Stimulated activated memory B cell treated with anti-CD40 and anti-IgM and Interleukin-4, amounts not matched to agents 10 μg/mL and 1 μg/mL and 100 μg/mL, for 72 hours (primary cell): ENCODE results near the gene MAN2A1.
"Not testable (repeated sequence)": the region's sequence is repeated elsewhere in the genome, so short reads cannot be mapped to it uniquely, and the experiment has no call there.

ENCODE experiments used
- ATAC-seq: fragments of 150-1000 bp; cut with Tn5 transposase; 2 replicates; pipeline ENCODE4 v1.10.0; 2021
- H3K27ac Mint-ChIP-seq: one replicate; pipeline ENCODE4 v1.8.0; 2022; ENCODE audit warnings: mild to moderate bottlenecking, mixed read lengths
- H3K27me3 Mint-ChIP-seq: one replicate; pipeline ENCODE4 v1.8.0; 2022; ENCODE audit warnings: mixed read lengths
- H3K36me3 Mint-ChIP-seq: one replicate; pipeline ENCODE4 v1.8.0; 2022; ENCODE audit warnings: mixed read lengths
- H3K4me1 Mint-ChIP-seq: one replicate; pipeline ENCODE4 v1.8.0; 2022; ENCODE audit warnings: mixed read lengths
- H3K4me3 Mint-ChIP-seq: one replicate; pipeline ENCODE4 v1.8.0; 2022; ENCODE audit warnings: mild to moderate bottlenecking, moderate library complexity, mixed read lengths
- H3K9me3 Mint-ChIP-seq: one replicate; pipeline ENCODE4 v1.8.0; 2022; ENCODE audit warnings: mixed read lengths

Gene MAN2A1

DNA sequence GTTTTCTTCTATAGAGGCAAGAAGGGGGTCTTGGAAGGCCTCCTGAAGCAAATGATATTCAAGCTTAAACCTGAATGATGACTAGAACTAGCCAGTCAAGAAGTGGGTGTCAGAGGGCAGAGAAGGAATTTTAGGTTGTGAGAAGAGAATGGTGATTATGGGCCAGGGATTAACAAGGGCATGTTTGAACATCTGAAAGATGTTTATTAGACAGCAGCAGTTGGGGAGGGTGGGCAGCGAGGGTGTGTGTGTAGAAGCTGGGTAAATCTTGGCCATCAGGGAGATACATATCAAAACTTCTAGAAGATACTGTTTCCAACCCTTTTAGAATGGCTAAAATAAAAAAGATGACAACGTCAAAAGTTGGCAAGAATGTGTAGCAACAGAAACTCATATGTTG is 54.5 kb downstream of the MAN2A1 start:
- Mint-ChIP-seq H3K36me3 (peaks cover 47% of the 10 kb centered on the region), H3K27ac (no peak overlapping the region), H3K27me3 (no peaks in the 10 kb centered on the region), H3K4me1 (peaks cover 57% of the 10 kb centered on the region), H3K9me3 (no peaks in the 10 kb centered on the region), H3K4me3 (no peak overlapping the region)
- ATAC-seq, result no peak

GRCh38 chr5:109748546-109748945 is 58.8 kb downstream of the MAN2A1 start:
- H3K4me1 Mint-ChIP-seq, result peaks cover 51% of the 10 kb centered on the region
- H3K27me3 Mint-ChIP-seq, result no peaks in the 10 kb centered on the region
- no peak overlapping the region for H3K27ac Mint-ChIP-seq
- H3K9me3 Mint-ChIP-seq, result no peaks in the 10 kb centered on the region
- H3K36me3 Mint-ChIP-seq, result peaks cover 44% of the 10 kb centered on the region
- ATAC-seq, result no peak
- H3K4me3 Mint-ChIP-seq, result no peak overlapping the region

DNA sequence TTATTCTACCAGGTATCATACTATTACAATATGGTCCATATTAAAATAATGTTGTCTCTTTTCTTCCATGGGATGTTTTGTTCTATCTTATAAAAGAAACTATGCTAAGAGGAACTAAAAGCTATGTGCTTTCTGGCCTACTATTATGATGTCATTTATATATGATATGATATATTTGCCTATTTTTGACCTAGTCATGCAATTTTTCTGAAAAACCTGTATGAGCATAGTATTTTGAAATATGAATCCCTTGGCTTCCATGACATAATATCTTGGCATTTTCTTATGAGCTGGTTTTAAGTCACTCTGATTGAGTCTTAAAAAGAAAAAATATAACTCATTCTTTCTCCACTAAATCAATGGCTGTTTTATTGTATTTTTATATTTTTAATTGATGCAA is 60.7 kb downstream of the MAN2A1 start:
- Mint-ChIP-seq H3K27me3 (no peaks in the 10 kb centered on the region), H3K4me1 (peaks cover 39% of the 10 kb centered on the region), H3K36me3 (peaks cover 33% of the 10 kb centered on the region), H3K27ac (no peak overlapping the region), H3K4me3 (no peak overlapping the region), H3K9me3 (no peaks in the 10 kb centered on the region)
- ATAC-seq, result no peak

DNA sequence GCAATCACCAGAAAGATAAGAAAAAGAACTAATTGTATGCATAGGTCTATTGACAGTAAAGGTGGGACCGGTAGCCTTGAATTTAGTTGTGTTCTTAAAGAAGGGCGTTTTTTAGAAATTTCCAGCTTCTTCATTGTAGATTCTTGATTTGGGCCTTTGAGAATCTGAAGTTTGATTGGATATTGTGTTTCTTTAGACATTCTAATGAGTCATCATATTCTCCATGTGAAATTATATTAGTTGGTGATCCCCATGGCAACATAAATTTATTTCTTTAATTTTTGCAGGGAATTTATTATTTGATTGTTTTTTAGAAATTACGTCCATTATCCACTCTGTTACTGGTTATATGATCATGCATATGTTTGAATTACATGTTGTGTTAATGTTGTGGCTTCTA is 63.6 kb downstream of the MAN2A1 start:
- no peaks in the 10 kb centered on the region for H3K27me3 Mint-ChIP-seq
- H3K9me3 Mint-ChIP-seq, result no peaks in the 10 kb centered on the region
- ATAC-seq, result no peak
- H3K4me1 Mint-ChIP-seq, result peaks cover 29% of the 10 kb centered on the region
- H3K27ac Mint-ChIP-seq, result peak overlapping the region; percentile 64
- no peak overlapping the region for H3K4me3 Mint-ChIP-seq
- H3K36me3 Mint-ChIP-seq, result peaks cover 51% of the 10 kb centered on the region

DNA sequence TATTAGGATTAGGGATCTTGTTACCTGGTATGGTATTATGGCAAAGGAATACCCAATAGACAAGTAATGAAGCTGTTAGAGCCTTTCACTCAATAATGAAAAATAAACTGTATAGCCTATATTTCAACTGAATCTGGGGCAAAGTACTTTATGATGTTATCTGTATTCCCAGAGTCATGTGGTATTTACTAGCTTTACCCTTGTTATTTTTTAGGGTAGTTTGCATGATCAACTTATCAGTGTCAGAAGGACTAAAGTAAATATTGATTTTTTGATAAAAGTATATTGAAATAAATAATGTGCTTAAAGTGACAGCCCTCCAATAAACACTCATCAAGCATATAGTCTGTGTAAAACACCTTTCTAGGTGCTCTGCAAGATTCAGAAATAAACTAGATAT is 64.6 kb downstream of the MAN2A1 start:
- Mint-ChIP-seq H3K27ac (peak overlapping the region; percentile 64), H3K4me3 (no peak overlapping the region), H3K27me3 (no peaks in the 10 kb centered on the region), H3K4me1 (peaks cover 30% of the 10 kb centered on the region), H3K36me3 (peaks cover 58% of the 10 kb centered on the region), H3K9me3 (no peaks in the 10 kb centered on the region)
- no peak for ATAC-seq

DNA sequence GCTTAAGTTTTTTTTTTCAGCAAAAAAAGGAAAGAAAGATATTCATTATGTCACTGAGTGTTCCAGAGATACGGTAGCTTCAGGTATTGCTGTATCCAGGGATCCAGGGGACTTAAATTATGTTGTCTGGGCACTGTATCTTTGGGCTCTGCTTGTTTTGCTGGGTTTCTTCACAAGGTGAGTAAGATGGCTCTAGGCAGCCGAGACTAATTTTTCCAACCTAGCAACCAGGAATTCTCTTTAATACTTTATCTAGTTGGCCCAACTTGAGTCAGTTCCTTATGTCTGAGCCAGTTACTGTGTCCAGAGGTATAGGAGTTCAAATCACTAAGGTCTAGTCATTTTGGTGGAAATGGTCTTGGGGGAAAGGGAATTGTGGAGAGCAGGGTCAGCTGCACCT is 66.0 kb downstream of the MAN2A1 start:
- Mint-ChIP-seq H3K36me3 (peaks cover 72% of the 10 kb centered on the region), H3K4me3 (no peak overlapping the region), H3K27ac (no peak overlapping the region), H3K4me1 (peaks cover 23% of the 10 kb centered on the region), H3K27me3 (no peaks in the 10 kb centered on the region), H3K9me3 (peaks cover 5% of the 10 kb centered on the region)
- ATAC-seq, result no peak

DNA sequence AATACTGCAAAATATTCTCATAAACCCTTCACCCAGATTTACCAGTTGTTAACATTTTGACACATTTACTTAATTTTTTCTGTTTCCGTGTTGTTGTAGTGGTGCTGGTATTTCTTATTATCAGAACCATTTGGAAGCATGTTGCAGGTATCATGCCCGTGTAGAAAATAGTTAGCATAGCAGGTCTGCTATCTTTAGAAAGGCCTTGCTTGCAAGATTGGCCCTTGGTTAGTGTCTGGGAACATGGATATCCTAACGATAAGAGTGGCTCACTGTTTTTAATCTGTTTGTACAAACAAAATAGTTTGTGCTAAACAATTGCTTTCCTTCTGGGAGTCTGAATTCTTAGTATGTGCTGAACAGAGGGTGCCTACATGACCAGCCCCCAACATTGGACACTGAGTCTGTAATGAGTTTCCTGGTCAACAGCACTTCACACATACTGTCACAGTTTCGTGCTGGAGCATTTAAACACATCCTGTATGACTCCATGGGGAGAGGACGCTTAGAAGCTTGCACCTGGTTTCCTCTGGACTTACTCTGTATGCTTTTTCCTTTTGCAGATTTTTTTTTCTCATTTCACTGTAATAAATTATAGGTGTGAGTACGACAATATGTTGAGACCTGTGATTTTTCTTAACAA is 66.9 kb downstream of the MAN2A1 start:
- H3K9me3 Mint-ChIP-seq, result peaks cover 5% of the 10 kb centered on the region
- H3K4me1 Mint-ChIP-seq, result peaks cover 15% of the 10 kb centered on the region
- no peaks in the 10 kb centered on the region for H3K27me3 Mint-ChIP-seq
- no peak overlapping the region for H3K4me3 Mint-ChIP-seq
- no peak overlapping the region for H3K27ac Mint-ChIP-seq
- H3K36me3 Mint-ChIP-seq, result peaks cover 66% of the 10 kb centered on the region
- no peak for ATAC-seq

GRCh38 chr5:109757490-109757889 is 67.8 kb downstream of the MAN2A1 start:
- Mint-ChIP-seq H3K4me1 (peaks cover 11% of the 10 kb centered on the region), H3K9me3 (peaks cover 8% of the 10 kb centered on the region), H3K27me3 (no peaks in the 10 kb centered on the region), H3K4me3 (no peak overlapping the region), H3K27ac (no peak overlapping the region), H3K36me3 (peaks cover 64% of the 10 kb centered on the region)
- ATAC-seq, result no peak

- Mint-ChIP-seq H3K4me3 (no peak overlapping the region), H3K27me3 (no peaks in the 10 kb centered on the region), H3K4me1 (peaks cover 11% of the 10 kb centered on the region), H3K9me3 (peaks cover 9% of the 10 kb centered on the region), H3K36me3 (peaks cover 69% of the 10 kb centered on the region), H3K27ac (no peak overlapping the region)
- no peak for ATAC-seq
Measured at GRCh38 chr5:109759306-109759705, 69.6 kb downstream of the MAN2A1 start.

GRCh38 chr5:109760130-109760529 is 70.4 kb downstream of the MAN2A1 start:
- not testable (repeated sequence) for H3K27ac Mint-ChIP-seq, H3K27me3 Mint-ChIP-seq, H3K4me3 Mint-ChIP-seq, ATAC-seq, H3K9me3 Mint-ChIP-seq
- Mint-ChIP-seq H3K4me1 (peaks cover 12% of the 10 kb centered on the region), H3K36me3 (peaks cover 70% of the 10 kb centered on the region)

DNA sequence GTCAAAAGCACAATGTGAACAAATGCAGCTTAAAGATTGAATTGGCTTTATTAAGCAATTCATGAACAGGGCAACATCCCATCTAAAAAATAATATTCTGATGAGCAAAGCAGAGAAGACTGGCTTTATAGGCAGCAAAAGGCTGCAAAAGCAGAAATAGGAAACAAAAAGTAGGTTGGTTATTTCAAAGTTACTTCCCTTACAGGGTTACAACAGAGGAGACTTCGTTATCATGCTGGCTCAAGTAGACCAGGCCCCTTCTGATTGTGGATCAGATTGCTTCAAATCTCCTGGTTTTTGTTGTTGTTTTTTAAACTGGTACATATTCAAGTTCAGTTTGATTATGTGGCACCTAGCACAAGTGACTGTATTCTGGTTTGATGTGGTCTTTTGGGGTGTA is 73.1 kb downstream of the MAN2A1 start:
- H3K9me3 Mint-ChIP-seq, result peaks cover 9% of the 10 kb centered on the region
- no peaks in the 10 kb centered on the region for H3K27me3 Mint-ChIP-seq
- H3K36me3 Mint-ChIP-seq, result peaks cover 63% of the 10 kb centered on the region
- peak overlapping the region; percentile 34 for H3K27ac Mint-ChIP-seq
- H3K4me3 Mint-ChIP-seq, result no peak overlapping the region
- peaks cover 17% of the 10 kb centered on the region for H3K4me1 Mint-ChIP-seq
- no peak for ATAC-seq

GRCh38 chr5:109767184-109767995 is 77.7 kb downstream of the MAN2A1 start:
- Mint-ChIP-seq H3K36me3 (peaks cover 57% of the 10 kb centered on the region), H3K27me3 (no peaks in the 10 kb centered on the region), H3K4me3 (no peak overlapping the region), H3K9me3 (peaks cover 1% of the 10 kb centered on the region), H3K4me1 (peaks cover 9% of the 10 kb centered on the region), H3K27ac (no peak overlapping the region)
- ATAC-seq, result no peak

- Mint-ChIP-seq H3K4me1 (peaks cover 6% of the 10 kb centered on the region), H3K4me3 (no peak overlapping the region), H3K36me3 (peaks cover 51% of the 10 kb centered on the region), H3K27ac (no peak overlapping the region), H3K9me3 (no peaks in the 10 kb centered on the region), H3K27me3 (no peaks in the 10 kb centered on the region)
- no peak for ATAC-seq
Measured at GRCh38 chr5:109767997-109768396, 78.3 kb downstream of the MAN2A1 start.

- Mint-ChIP-seq H3K4me3 (no peak overlapping the region), H3K36me3 (peaks cover 48% of the 10 kb centered on the region), H3K27me3 (no peaks in the 10 kb centered on the region), H3K4me1 (peaks cover 6% of the 10 kb centered on the region), H3K9me3 (no peaks in the 10 kb centered on the region), H3K27ac (no peak overlapping the region)
- ATAC-seq, result no peak
Measured at GRCh38 chr5:109769597-109770291, 80.0 kb downstream of the MAN2A1 start.

GRCh38 chr5:109775130-109775529 is 85.4 kb downstream of the MAN2A1 start:
- no peaks in the 10 kb centered on the region for H3K27me3 Mint-ChIP-seq
- H3K4me1 Mint-ChIP-seq, result no peaks in the 10 kb centered on the region
- H3K27ac Mint-ChIP-seq, result no peak overlapping the region
- peaks cover 27% of the 10 kb centered on the region for H3K36me3 Mint-ChIP-seq
- no peak overlapping the region for H3K4me3 Mint-ChIP-seq
- no peak for ATAC-seq
- H3K9me3 Mint-ChIP-seq, result no peaks in the 10 kb centered on the region
